SIG-M5 treated with dmso at 0.1 percent for 504 hours (cell line): ENCODE data around the gene ABAT.

Experiments
- DNase-seq: peaks from one replicate; lab custom pipeline; 2025; ENCODE audit not compliant: unreplicated experiment; lab: John Stamatoyannopoulos, UW

Gene ABAT

DNA sequence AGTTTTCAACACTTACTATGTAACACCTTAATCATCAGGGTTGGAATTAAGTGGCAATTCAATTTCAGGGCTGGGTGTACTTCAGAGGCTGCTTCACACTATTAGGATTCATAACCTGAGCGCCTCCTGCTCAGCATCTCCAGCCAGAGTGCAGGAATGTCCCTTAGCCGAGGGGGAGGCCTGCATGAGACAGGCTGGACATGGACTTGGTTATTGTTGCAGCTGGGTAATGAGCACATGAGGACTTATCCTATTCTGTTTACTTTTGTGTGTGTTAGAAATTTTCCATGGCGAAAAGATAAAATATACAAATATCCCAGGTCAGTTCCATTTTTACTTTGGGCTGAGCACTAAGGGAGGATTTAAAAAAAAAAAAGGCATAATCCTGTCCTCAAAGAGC is 133.6 kb downstream of the ABAT start:
- no peak for DNase-seq

DNA sequence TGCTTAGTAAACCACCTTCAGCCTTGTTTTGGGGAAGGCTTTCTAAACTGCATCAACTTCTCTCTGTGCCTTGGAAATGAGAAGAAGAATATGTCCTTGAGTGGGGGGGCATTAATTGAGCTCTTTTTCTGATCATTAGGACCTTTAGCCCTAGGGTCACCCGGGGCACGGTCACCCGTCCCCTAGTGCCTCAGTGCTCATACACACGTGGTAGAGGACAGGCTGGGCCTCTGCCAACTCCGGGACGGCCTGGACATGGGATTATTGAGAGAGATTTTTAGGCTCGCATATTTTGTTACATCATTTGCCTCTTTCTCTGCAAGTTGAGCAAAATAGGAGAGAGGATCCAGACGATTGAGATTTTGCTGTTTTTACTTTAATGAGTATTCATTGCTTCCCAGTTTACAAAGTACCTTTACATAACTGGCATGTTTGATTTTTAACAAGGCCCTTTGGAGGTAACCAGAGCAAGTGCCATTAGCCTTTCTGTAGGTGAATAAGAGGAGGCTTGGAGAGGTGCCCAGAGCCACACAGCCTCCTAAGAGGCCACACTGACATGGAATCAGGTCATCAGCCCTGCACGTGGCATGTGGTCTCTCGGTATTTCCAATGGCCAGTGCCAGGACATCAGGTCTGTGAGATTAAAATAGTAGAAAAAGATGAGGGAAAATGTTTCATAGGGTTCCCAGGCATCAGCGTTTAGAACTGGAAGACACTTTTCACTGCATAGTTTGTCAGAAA is 134.4 kb downstream of the ABAT start:
- no peak for DNase-seq

DNA sequence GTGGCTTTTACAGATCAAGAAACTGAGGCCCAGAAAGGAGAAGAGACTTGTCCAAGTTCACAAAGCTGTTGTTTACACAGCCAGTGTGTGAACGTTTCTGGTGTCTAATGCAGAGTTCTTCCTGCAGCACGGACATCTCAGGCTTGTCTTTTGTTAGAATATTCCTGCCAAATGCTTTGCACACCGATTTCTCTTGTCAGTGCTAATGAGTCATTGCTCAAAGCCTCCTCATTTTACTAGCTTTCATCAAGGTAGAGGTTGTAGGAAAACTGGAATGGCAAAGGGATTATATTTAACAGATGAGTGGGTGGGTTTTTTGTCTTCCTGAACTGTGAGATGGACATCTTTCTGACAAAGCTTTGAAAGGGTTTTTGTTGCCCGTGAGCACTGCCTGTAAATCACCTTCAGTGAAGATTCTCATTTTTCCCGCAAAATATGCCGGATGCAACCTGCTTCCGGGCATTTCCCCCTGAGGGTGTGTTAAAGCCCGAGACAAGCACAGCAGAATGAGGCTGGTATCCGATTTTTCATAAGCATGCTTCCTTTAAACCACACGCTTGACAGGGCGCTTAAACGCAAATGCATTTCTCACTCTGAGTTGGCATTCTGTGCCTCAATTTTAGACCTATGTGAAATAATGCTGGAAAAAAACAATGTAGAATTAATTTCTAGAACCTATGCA is 137.9 kb downstream of the ABAT start:
- no peak for DNase-seq

DNA sequence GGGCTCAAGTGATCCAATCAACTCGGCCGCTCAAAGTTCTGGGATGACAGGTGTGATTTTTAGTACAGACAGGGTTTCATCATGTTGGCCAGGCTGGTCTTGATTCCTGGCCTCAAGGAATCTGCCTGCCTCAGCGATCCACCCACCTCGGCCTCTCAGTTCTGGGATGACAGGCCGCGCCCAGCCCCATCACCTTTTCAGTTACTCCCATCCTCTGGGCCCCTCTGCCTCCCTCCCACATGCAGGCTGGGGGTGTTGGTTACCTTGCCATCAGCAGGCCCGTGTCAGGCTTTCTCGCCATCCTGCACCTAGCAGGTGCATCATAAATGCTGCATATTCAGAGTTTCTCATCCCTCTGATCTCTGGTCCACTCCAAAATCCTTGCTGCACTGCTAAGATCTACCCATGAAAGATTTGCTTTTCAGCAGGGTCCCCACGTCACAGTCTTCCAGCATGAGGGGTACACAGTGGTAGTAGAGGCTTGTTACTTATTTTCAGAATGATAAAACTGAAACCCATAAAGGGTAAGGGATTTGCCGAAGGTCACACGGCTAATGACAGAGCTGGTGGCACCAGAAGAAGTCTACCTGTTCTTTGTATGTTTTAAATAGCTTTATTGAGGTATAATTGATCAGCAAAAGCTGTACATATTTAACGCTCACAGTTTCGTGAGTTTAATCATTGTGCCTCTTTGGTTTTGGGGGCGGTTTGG is 139.8 kb downstream of the ABAT start:
- DNase-seq: no peak

DNA sequence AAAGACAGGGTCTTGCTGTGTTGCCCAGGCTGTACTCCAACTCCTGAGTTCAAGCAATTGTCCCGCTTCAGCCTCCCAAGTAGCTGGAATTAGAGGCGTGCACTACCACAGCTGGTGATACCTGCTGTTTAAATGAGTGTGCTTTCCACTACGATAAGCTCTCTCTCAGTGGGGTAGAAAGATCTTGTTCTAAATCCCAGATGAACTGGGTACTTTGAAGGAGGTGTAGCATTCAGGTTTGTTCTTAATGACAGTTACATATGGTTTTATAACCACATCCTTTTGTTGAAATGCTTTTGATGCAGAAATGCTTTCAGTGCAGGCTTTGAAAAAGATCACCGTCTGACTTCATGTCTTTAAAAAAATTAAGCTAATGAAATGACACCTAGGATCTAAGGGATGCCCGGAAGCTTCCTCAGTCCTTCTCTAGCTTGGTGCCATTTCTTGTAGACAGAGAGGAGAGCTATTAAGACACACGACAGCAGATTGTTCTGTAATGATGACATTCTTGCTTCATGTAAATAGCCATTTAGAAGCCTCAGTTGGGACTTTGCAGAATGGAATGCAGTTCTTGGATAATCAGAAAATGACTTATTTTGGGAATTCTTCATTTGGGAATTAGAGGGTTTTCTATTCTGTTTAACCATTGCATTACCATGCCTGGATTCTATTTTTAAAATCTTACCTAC is 142.7 kb downstream of the ABAT start:
- DNase-seq: no peak

DNA sequence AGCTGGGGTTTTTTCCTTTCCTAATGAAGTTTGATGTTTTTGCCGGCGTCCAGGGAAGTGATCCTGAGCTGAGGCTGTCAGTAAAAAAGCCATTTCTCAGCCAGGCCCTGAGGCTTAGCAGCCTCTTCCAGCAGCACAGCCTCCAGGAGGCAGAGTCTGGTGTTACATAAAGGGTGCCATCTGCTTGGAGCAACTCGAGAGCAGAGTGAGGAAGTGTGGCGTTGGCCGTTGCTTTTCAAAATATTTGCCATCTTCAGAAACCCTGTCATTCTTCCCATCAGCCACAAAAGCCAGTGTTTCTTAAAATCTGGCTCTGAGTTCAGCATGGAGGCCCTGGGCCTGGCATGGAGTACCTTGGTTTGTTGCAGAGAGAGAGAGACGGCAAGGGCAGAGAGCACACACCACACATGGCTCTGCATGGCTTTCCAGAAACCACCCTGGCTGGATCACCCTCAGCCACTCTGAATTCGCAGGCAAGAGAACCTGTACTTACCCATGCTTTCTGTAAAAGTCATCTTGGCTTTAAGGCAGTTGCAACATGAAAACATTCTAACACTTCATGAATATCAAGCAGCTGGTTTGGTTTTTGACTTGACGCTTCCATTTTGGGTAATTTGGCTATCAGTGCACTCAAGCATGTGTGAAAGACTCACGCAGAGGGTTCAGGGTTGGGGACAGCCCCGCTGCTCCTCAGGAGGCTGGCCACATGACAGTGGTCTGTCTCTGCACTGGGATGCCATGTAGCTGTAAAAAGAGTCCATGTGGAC is 144.3 kb downstream of the ABAT start:
- DNase-seq: no peak

DNA sequence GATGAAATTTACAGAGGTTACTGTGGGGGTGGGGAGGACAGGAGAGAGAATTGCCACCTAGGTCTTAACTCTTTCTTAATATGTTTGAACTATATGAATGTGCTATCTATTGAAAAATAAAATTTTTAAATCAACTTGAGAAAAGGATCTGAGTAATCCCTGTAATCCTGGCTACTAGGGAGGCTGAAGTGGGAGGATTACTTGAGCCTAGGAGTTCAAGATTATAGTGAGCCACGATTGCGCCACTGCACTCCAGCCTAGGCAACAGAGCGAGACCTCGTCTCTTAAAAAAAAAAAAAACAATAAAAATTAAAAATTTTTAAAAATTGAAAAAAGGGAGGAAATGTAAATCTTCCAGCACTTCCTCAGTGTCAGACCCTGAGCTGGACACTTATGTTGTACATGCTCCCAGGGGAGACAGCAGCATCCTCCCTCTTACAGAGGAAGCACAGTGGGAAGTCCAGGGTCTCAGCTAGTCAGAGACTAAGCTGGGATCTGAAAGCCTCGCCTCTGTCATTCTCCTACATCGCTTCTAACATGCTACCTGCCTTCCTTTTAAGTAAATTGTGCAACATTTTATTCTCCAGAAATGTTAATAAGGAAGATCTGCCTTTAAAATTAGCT is 145.1 kb downstream of the ABAT start:
- DNase-seq: no peak

DNA sequence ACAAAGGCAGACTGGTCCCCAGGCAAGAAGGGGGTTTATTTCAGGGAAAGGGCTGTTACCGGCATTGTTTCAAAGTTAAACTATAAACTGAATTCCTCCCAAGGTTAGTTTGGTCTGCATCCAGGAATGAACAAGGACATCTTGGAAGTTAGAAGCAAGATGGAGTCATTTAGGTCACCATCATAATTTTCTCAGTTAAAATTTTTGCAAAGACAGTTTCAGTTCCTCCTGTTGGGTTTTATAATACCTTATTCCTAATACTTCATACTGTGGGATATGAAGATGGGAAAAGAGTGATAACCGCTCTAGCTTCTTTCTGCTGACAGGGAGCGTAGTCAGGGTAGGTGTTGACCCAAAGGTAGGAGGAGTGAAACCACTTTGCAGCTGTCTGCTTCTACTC is 148.0 kb downstream of the ABAT start:
- DNase-seq: no peak

DNA sequence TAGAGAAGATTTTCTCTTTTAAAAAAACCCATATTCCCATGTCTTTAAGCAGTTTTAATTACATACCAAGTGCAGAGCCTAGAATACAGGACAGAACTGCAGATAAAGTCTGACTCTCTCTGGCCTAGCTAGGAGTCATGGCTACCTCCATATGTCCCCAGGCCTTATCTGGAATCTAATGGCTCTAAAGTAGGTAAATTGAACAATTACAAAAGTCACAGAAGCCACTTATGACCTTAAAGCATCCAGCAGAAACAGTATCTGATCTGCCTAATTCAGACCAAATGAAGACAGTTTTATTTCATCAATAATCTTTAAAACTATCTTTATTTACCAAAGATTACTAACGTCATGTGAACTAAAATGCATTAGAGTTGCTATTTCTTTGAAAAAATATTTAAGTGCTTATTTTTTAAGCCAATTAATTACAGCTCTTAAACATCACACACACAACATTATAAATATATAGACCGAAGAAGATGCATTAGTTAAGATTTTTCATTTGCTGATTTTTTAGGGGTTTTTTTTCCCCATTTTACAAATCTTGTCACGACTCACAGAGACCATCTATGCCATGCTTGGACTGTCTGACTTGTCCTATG is 152.0 kb downstream of the ABAT start:
- DNase-seq: no peak

DNA sequence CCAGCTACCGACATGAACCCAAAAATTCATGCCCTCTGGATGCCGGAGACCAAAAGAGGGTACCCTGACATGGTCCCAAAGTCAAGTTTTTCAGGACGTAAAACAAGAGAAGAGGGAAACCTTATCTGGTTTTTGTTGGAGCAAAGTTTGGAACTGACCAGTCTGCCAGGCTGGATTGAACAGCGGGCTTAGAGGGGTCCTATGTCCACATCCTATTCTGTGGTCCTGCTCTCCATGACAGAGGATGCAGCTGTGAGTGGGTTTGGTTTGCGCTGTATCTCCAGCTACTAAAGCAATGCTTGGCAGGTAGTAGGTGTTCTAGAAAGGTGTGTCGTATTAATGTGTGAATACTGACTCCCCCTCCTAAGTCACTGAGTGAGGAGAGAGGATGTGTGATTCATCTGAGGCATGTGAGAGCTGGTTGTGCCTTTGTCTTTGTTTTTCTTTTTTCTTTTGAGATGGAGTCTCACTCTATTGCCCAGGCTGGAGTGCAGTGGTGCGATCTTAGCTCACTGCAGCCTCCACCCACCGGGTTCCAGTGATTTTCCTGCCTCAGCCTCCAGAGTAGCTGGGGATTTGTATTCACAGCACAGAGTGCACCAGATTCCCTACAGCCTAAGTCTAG is 154.2 kb downstream of the ABAT start:
- no peak for DNase-seq

DNA sequence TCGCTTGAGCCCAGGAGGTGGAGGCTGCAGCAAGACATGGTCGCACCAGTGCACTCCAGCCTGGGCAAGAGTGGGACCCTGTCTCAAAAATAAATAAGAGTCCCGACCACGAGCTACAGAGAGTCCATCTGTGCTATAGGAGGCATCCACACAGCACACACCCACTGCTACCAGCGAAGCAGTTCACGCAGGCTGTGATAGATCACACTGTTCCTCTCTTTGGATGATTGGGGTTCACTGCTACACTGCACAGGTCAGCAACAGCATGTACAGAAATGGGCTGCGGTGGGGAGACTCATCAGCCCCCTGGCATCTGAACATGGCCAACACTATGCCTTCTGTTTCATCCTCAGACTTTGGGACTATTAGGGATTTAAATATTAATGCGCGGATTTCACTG is 157.0 kb downstream of the ABAT start:
- DNase-seq: no peak

DNA sequence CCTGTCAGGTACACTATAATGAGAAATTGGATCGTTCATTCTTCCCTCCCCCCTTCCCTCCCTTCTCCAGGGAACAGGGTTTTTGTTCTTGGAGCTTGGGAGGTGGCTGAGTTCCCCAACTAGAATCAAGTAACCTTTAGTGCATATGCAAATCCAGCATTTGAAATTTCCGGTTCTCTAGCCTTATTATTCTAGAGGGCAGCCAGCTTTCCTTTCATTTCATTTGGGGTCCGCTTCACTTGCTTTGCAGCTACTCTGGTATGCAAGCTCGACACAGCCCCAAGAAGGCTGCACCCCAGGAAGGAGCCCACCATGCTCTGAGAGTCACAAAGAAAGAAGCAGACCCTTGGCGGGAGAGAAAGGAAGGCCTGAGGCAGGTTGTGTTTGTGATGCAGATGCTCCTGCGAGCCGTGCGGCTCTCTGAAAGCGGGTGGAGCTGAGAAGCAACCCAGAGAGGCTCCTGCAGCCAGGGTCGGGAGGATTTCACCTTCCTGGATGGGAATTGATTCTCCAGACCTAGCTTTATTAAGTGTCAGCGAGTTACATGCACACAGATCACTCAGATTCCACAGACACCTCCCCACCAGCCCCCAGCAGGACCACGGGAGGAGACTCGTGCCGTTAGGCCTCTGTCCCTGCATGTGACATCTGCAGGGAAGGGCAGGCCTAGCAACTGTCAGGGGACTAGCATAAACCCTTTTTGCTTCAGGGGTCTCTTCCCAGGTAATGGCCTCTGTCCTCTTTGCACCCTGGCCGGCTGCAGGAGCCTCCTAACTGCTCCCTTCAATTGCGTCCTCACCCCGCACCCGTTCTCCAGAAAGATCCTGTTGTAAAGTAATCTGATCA is 157.7 kb downstream of the ABAT start:
- DNase-seq: no peak

DNA sequence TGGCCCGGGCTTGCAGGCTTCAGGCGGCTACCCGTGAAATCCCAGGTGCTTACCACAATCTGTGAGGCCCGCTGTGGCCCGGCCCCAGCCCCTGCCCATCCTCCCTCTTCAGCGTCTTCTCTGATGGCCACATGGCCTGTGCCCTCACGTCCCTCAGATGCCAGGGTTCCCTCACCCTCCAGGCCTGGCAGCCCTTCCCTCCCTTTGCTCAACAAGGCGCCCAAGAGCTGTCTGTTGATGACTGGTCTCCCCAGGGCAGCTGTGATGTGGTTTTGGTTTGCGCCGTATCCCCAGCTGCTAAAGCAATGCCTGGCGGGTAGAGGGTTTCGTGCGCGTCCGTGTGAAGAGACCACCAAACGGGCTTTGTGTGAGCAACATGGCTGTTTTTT is 158.3 kb downstream of the ABAT start:
- no peak for DNase-seq
